Measurements from ENCODE around the gene TMEM250. TPM values are rescaled to one million over a fixed set of nuclear protein-coding genes. Genes with fewer than 3 reads are reported as not detected.

The TMEM250 gene
- total RNA-seq, 2 donors from 2014 or later: 40.9 to 67.2 TPM

DNA sequence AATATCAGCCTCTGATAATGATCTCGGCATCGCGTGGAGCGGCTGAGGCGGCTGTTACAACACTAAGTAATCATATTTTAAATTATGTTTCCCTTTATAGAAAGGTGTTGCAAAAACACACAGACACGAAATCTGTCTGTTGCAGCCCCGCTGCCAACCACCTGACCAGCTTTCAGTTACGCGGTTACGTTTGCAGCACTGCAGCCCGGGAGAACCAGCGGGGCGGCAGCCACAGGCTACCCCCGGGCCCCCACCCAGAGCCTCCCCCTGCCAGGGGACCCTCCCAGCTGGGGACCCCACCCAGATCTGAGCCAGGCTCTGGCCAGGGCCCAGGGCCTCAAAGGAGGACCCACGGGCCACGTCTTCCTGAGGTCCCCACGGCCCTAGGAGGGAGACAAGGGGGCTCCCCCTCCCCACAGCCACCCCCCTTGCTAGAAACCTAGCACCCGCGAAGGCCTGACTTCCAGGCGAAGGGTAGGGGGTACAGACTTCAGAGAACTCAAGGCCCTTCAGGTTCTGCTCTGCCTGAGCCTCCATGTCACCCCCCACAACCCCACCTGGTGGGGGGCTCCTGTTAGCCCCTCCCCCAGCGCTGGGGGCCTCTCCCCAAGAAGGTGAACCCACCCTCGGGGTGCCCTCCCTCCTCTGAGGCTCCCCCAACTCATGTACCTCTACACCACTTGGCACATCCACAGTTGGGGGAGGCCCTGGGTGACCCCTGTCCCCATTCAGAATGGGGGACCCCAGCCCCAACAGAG lies 29.6 kb downstream of the TMEM250 start:
- no peak overlapping the region for H3K9ac ChIP-seq (ENCODE audit: low read depth in 2 of 2, low read length in 2 of 2)
- no peaks in the 10 kb centered on the region for H3K36me3 ChIP-seq
- TF ChIP-seq, protein P1, sequence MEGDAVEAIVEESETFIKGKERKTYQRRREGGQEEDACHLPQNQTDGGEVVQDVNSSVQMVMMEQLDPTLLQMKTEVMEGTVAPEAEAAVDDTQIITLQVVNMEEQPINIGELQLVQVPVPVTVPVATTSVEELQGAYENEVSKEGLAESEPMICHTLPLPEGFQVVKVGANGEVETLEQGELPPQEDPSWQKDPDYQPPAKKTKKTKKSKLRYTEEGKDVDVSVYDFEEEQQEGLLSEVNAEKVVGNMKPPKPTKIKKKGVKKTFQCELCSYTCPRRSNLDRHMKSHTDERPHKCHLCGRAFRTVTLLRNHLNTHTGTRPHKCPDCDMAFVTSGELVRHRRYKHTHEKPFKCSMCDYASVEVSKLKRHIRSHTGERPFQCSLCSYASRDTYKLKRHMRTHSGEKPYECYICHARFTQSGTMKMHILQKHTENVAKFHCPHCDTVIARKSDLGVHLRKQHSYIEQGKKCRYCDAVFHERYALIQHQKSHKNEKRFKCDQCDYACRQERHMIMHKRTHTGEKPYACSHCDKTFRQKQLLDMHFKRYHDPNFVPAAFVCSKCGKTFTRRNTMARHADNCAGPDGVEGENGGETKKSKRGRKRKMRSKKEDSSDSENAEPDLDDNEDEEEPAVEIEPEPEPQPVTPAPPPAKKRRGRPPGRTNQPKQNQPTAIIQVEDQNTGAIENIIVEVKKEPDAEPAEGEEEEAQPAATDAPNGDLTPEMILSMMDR (IDR thresholded peaks at IDR 0.05): no peak
- peaks cover 8% of the 10 kb centered on the region for H3K4me1 ChIP-seq
- intact Hi-C loops (cut with DNase I): no loop called here
- H3K9me3 ChIP-seq: no peaks in the 10 kb centered on the region
- H3K27ac ChIP-seq: no peak overlapping the region
- H3K27me3 ChIP-seq: no peaks in the 10 kb centered on the region
- no peak overlapping the region for H3K4me3 ChIP-seq
- DNase-seq: no peak

- TF ChIP-seq, protein P1 (IDR thresholded peaks at IDR 0.05): no peak
- no peak overlapping the region for H3K27ac ChIP-seq
These were observed 30.2 kb downstream of the TMEM250 start for GRCh38 chr9:136088481-136088938.

DNA sequence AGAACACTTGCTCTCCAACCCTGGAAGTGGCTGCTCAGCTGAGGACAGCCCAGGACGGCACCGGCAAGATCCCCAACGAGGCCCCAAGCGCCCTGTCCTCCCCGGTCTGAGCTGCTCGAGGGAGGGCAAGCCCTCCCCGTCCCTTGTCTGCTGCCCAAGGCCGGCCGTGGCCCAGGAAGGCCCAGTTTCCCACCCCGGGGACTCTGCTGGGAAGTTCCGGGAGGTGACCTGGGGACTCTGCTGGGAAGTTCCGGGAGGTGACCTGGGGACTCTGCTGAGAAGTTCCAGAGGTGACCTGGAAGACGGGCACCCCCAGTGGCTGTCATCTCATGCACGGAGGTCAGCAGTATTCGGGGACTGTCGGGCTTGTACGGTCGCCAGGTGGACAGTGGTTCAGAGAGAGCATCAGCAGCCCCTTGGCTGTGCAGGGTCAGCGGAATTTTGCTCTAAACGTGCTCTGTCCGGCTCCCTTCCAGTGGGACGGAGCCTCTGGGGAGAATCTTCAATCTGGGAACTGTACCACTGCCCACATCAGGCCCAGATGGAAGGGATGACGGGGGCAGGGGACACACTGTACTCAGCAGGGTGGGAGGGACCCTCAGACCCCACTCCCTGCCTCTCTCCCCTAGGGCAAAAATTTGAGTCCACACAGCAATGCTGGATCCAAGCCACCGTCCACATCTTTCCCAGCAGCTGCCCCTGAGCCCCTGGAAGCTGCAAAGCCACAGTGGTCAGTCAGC lies 30.8 kb downstream of the TMEM250 start:
- no peaks in the 10 kb centered on the region for H3K9me3 ChIP-seq
- no peaks in the 10 kb centered on the region for H3K36me3 ChIP-seq
- DNase-seq: no peak
- intact Hi-C loops (cut with DNase I): no loop called here
- H3K4me3 ChIP-seq: no peak overlapping the region
- H3K9ac ChIP-seq (ENCODE audit: low read depth in 2 of 2, low read length in 2 of 2): no peak overlapping the region
- H3K4me1 ChIP-seq: peaks cover 8% of the 10 kb centered on the region
- no peaks in the 10 kb centered on the region for H3K27me3 ChIP-seq
- TF ChIP-seq, protein P1 (IDR thresholded peaks at IDR 0.05): no peak
- no peak overlapping the region for H3K27ac ChIP-seq

More at GRCh38 chr9:136088481-136088938, 30.2 kb downstream of the TMEM250 start:
- no peak overlapping the region for H3K4me3 ChIP-seq
- H3K4me1 ChIP-seq: peaks cover 8% of the 10 kb centered on the region
- H3K27me3 ChIP-seq: no peaks in the 10 kb centered on the region
- intact Hi-C loops (cut with DNase I): no loop called here
- no peak overlapping the region for H3K9ac ChIP-seq (ENCODE audit: low read depth in 2 of 2, low read length in 2 of 2)
- no peaks in the 10 kb centered on the region for H3K9me3 ChIP-seq
- DNase-seq: no peak
- H3K36me3 ChIP-seq: no peaks in the 10 kb centered on the region

DNA sequence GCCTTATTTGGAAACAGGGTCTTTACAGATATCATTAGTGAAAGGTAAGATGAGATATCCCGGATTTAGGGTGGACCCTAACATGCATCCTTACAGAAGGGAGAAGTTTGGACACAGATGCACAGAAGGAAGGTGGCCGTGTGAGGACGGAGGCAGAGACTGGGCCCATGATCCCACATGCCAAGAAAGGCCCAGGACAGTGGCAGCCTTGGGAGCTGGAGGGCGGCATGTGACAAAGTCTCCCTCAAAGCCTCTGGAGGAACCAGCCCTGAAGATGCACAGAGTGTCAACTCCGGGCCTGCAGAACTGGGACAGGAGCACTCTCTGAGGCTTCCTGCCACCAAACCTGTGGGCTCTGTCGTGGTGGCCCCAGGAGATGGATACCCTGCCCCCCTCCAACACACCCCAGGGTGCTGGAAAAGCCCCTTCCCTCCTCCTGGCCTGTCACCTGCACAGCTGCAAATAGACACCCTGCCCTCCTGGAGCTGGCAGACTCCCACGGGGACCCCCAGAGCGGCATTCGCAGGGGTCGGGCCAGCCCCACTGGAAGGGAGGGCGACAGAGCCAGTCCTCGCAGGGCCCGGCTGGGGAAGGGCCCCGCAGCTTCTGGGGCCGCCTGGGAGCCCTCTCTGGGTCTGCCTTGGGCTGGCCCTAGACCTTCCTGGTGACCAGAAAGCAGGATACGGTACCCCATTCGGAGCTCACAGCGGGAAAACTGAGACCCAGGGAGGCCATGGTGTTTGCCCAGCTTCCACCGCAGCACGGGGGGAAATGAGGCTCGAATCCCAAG lies 31.5 kb downstream of the TMEM250 start:
- TF ChIP-seq, protein P1 (IDR thresholded peaks at IDR 0.05): no peak
- Histone ChIP-seq H3K4me3 (no peak overlapping the region), H3K9ac (ENCODE audit: low read depth in 2 of 2, low read length in 2 of 2) (no peak overlapping the region), H3K36me3 (no peaks in the 10 kb centered on the region), H3K27ac (no peak overlapping the region), H3K9me3 (no peaks in the 10 kb centered on the region), H3K4me1 (peaks cover 8% of the 10 kb centered on the region), H3K27me3 (no peaks in the 10 kb centered on the region)
- intact Hi-C loops (cut with DNase I): no loop called here
- DNase-seq: no peak

DNA sequence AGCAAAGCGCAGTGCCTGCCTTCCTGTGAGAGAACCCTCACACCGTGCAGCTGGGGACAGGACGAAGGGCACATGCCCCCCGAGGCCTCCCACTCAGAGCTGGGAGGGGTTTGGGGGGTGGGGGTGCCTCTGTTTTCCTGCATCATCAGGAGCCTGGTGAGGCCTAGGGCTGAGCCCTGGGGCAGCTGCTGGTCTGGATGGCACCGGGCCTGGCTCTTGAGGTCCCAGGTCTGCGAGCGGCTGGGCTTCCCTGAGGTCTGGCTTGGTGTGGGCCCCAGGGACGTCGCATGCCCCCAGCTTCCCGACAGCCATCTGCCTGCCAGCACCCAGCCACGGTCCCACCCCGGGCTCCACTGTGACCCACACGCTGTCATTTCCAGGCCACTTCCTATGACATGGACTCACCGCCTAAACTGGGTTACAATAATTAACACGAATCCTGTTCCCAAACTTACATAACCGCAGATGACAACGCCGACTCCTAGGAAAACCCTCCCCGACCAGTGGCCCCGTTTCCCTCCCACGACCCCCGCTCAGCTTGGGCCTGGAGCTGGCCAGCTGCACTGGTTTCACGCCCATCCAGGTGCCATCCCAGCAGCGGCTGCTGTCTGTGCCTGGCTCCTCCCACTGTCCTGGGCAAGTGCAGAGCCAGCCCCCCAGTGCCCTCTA lies 32.3 kb downstream of the TMEM250 start:
- intact Hi-C loops (cut with DNase I): no loop called here
- peak; percentile 15 for DNase-seq
- Histone ChIP-seq H3K4me1 (peaks cover 8% of the 10 kb centered on the region), H3K9ac (ENCODE audit: low read depth in 2 of 2, low read length in 2 of 2) (no peak overlapping the region), H3K36me3 (no peaks in the 10 kb centered on the region), H3K27me3 (no peaks in the 10 kb centered on the region), H3K27ac (no peak overlapping the region), H3K9me3 (no peaks in the 10 kb centered on the region), H3K4me3 (no peak overlapping the region)
- TF ChIP-seq, protein P1 (IDR thresholded peaks at IDR 0.05): no peak
